GM12873 (cell line): ENCODE results near the gene SCGB2B2.

Source experiments
- CTCF ChIP-seq: IDR thresholded peaks from 2 replicates; pipeline ENCODE4 v1.5.1; 2012; ENCODE audit warnings: low read depth, mild to moderate bottlenecking, moderate library complexity, low read length, control low read depth; ENCODE audit not compliant: insufficient read depth; ENCODE audit errors: missing control alignments

Gene SCGB2B2

DNA sequence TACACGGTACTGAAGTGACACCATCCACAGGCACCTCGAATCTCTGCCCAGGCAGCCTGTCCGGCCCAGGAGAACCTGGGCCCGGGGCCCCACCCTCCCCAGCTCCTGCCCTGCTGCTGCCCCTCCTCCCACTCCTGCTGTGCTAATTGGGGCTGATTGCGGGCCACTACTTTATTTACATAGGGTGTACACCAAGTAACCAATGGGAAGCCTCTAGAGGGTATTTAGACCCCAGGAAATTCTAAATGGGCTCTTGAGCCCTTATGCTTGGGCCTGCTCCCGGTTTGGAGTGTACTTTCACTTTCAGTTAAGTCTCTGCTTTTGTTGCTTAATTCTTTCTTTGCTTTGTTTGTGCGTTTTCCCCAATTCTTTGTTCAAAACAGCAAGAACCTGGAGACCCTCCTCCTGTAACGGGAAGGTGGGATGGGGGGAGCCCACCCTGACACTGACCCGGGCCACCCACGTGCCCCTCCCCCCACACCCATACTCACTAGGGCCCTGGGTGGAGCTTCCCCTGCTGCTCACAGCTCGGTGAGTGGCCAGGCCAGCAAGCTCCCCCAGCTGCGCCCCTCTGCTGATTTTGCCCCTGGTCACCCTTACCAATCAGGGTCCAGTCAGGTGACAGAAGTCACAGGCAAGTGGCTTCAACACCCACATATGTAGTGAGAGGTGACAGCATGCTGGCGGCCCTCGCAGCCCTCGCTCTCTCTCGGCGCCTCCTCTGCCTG, 9.4 kb downstream of the SCGB2B2 start:
- TF ChIP-seq CTCF, result no peak

- TF ChIP-seq CTCF, result no peak
Measured at GRCh38 chr19:34666958-34667265, 10.0 kb downstream of the SCGB2B2 start.

GRCh38 chr19:34666200-34666957, 10.6 kb downstream of the SCGB2B2 start:
- TF ChIP-seq CTCF, result no peak

- no peak for TF ChIP-seq CTCF
Measured at GRCh38 chr19:34664870-34665269, 12.1 kb downstream of the SCGB2B2 start.

GRCh38 chr19:34664168-34664567, 12.8 kb downstream of the SCGB2B2 start:
- TF ChIP-seq CTCF, result no peak

DNA sequence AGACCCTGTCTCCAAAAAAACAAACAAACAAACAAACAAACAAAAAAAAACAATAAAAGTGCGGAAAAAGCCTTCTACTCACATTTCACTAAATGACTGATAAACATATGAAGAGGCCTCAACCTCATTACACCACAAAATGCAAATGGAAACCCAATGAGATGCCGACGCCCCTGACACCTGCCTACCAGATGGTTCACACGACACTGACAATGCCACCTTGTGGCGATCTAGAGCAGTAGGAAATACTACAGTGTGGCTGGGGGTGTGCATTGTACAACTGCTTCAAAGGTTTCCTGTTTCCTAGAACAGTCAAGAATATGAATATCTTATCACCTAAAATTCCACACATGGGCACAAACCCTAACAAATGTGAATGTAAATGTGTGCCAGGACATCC, 14.0 kb downstream of the SCGB2B2 start:
- peak; percentile 66 for TF ChIP-seq CTCF

DNA sequence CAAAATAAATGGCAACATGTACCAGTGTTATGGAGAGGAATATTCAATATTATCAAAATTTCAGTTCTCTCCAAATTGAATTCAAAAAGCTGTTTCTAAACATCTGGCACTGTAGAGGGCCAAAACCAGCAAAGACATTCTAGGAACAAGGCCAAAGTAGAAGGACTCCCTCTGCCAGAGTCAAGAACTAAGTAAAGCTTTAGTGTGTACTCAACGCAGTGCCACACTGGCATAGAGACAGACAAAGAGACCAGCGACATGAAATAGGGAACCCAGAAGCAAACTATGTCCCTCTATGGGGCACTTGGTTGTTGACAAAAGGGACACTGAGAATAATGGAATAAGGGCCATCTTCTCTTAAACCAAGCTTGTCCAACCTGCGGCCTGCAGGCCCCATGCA, 15.6 kb downstream of the SCGB2B2 start:
- no peak for TF ChIP-seq CTCF
